HG02943 (cell line): ENCODE results near the gene BCAS1.
"Not testable (repeated sequence)": the region's sequence is repeated elsewhere in the genome, so short reads cannot be mapped to it uniquely, and the experiment has no call there.

Source experiments
- ATAC-seq: cut with Tn5 transposase; IDR thresholded peaks from one replicate; pipeline ENCODE4 v1.9.1; 2021; ENCODE audit warnings: mild to moderate bottlenecking, low read depth, moderate library complexity; ENCODE audit not compliant: unreplicated experiment

The BCAS1 gene

DNA sequence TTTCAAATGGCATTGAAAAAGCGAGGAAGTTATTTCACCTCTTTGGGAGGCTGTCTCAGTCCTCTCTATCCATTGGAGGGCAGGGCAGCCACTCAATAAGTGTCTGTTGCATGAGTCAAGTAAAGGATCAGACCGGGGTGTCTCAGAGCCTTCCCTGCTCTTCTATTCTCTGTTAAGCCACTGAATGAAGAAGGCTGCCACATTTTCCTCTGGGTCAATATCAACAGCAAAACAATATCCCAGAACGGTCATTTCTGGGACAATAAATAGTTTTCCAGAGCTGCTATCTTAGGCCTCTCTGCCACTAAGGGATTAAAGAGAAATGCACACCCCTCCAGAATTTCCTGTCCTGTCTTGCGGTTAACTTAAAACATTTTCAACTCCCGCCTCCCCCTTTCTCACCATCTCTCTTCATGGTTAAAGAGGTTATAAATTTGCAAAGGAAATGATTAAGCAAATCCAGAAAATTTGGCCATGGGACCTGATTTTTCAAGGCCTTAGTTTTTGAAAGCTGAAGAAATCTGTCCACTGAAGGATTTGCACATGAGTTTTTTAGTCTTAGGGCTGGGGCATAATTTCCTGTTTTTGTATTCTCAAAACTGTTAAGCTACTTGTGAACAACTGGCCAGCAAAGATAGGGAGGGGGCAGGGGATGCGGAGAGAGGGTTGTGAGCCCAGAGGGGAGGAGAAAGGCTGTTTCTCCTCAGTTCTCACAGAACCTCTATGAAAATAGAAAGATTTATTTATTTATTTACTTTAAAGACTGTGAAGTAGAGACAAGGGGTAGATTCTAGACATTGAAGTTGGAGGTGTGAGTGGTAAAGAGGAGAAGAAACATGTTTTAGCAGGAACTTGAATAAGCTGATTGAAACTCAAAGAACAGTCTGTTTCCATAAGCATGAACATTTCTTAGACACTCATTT is 135.7 kb downstream of the BCAS1 start:
- ATAC-seq, result no peak

DNA sequence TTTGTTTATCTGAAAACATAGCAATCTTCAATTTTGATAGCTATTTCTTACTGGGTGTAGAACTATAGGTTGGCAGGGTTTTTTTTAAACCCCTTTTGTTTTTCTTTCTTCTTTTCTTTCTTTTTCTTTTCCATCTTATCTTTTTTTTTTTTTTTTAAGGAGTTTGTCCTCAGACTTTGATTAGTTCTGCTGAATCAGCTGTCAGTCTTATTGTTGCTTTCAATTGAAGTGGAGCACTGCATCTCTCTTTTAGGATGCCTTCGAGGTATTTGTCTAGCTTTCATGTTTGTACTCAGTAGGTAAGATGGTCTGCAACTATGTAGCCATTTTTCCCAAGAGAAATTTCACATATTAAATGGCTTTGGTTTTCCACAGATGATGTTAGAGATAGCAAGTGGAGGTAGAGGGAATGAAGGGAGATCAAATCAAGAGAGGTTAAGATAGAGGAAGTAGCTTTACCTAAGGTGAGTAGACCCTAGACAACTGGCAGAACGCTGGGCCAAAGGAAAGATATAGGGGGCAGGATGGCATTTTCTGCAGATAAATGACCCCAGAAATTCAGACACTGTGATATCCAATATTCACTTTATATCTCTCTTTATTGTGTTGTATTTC is 137.1 kb downstream of the BCAS1 start:
- ATAC-seq, result no peak

DNA sequence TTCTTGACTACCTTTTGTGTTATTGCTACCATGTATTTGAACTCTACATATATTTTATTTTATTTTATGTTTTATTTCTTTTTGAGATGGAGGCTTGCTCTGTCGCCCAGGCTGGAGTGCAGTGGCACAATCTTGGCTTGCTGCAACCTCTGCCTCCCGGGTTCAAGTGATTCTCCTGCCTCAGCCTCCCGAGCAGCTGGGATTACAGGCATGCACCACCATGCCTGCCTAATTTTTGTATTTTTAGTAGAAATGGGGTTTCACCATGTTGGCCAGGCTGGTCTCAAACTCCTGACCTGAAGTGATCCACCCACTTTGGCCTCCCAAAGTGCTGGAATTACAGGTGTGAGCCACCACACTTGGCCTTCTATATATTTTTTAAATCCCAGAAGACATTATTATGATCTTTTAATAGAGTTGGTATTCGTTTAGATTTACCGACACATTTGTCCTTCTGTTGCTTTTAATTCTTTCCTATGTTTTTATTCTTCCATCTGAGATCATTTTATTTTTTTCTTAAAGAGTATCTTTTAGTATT is 137.7 kb downstream of the BCAS1 start:
- ATAC-seq, result not testable (repeated sequence)

DNA sequence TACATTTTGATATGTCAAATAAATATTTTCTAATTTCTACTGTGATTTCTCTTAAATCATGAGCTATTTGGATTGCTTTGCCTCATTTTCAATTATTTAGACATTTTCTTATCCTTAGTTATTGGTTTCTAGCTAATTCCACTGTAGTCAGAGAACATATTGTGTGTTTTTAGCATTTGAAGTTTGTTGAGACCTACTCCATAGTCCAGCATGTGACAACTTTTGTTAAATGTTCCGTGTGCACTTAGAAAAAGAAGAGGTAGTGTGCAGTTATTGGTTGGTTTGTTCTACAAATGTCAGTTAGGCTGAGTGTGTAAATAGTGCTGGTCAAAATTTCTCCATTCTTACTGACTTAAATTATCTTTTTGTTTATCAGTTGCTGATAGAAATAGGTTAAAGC is 138.8 kb downstream of the BCAS1 start:
- ATAC-seq, result no peak

DNA sequence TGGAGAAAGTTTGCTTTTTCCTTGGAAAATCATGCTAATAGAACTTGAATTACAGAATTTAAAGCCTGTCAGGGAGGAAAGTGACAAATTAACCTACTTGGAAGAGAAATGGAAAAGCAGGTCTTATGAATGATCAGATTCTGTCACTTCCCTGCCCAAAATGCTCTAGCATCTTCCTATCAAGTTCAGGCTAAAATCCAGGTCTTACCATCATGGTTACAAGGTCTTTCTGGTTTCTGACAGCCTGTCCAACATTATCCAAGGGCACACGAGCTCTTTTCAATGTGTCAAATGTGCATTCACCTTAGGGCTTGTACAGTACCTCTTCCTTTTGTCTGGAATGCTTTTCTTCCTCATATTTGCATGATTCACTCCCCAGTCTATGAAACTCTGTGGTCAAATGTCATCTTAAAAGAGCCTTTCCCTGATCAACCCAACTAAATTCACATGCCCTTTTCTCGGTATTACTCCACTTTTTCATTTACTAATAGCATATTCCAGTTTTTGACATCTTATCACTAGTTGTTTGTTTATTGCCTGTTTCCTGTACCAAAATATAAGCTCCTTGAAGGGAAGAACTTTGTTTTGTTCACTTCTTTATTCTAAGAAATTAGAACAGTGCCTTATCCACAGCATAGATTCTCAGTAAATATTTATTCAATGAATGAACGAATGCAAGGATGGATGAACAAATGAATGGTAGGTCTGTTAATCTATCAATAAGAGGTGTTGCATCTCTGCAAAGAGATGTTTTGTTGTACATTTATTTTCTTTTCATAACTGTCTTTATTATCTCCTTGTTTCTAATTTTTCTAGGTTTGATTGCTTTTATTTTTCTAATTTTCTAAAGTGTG is 139.5 kb downstream of the BCAS1 start:
- no peak for ATAC-seq

DNA sequence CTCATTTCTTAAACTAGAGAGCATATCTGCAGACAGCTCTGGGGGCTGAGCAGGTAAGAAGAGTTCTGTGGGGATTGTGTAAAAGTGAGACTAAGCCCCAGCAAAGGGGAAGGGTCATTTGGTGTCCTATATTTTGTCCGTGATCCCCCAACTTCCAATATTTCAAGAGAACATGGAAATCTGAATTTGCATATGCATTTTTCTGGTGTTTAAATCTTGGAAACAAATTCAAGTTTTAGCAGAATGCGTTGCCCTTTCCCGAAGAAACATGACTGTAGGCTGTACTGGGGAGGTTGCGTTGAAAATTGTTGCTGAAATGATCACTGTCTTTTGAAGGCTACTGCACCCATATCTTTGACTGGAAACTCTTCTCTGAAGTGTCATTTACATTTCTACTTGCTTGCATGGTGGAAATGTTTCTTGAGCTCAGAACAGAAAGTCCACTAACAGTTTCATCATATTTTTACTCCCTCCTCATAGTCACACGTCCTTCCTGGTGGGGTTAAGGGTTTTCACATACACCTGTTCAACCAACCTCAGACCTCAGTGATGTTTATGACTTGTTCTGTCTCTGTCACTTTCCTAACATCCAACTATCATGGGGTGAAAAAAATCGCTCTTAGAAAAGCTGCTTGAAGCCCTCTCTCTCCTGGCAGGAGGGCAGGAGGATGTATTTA is 140.3 kb downstream of the BCAS1 start:
- peak; percentile 48 for ATAC-seq

DNA sequence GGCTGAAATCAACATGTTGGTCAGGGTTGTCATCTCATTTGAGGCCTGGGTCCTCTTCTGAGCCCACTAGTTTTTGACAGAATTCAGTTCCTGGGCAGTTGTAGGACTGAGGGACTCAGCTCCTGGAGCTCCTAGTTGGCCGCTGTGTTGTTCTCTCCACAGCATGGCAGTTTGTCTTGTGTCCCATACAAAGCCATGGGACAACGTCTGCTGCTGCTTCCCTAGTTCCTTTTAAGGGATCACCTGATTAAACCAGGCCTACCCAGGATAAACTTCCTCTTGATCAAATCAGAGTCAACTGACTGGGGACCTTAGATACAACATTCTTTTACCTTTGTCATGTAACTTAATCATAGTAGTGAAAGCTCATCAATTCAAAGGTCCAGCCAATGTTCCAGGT is 141.0 kb downstream of the BCAS1 start:
- ATAC-seq, result no peak

DNA sequence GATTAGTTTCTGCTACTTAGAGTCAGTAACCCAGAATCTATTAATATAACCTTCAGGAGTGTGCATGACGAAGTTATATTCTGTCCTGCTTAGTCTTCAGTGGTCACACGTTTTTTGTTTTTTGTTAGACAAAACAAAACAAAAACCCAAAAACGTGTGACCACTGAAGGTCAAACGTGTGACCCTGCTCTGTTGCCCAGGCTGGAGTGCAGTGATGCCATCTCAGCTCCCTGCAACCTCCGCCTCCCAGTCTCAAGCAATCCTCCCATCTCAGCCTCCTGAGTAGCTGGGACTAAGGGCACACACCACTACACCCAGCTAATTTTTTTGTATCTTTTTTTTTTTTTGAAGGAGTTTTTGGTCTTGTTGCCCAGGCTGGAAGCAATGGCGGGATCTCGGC is 142.4 kb downstream of the BCAS1 start:
- ATAC-seq, result no peak

DNA sequence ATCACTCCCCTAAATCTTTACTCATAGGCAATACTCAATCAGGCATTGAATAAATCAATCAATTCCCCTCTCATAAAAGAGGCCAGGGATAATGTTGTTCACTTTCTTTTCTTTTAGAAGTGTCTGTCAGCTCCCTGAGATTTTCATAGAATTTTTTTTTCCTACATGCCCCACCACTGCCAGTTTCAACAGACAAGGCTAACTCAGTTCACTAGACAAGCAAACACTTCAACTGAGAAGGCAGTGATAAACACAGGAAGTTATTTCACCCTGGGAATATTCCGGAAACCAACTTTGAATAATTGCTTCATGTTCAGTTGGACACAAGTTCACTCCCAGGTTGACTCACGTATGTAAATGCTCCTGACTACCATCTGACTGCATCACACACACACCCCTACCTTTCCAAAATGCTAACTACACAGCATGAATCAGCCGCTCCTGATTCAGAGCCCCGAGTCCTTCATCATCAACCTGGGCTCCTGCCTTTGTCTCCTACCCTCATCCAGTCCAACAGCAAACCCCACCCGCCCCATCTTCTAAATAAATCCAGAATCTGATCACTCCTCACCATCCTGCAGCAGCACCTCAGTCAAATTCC is 143.9 kb downstream of the BCAS1 start:
- peak; percentile 61 for ATAC-seq

DNA sequence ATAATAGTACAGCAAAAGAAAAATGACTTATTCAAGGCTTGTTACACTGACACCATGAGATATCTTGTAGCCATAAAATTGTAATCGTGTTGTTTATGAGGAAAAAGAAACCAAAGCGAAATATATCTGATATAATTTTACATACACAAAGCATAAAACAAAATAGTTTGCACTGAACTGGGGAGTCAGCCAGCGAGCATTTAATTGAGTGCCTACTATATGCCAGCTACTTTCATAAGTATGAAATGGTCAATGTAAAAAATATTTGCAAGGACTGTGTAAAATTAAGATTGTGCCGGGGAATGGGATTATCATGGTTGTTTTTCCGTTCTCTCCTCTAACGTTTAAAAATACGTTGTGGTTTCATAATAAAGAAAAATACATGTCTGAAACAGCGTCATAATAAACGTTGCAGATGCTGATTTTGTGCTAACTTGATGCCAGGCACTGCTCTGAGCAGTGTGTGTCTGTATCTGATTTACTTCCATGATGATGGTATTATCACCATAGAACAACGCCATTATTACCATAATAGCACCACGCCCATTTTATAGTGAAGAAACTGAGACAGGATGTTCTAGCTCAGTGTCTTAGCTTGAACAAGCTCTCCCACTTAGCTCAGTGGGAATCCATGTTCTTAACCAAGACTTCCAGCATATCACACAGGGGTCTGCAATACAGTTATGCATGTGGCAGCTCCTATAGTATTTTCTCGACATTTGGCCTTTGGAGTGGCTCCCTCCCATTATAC is 144.6 kb downstream of the BCAS1 start:
- ATAC-seq, result no peak

DNA sequence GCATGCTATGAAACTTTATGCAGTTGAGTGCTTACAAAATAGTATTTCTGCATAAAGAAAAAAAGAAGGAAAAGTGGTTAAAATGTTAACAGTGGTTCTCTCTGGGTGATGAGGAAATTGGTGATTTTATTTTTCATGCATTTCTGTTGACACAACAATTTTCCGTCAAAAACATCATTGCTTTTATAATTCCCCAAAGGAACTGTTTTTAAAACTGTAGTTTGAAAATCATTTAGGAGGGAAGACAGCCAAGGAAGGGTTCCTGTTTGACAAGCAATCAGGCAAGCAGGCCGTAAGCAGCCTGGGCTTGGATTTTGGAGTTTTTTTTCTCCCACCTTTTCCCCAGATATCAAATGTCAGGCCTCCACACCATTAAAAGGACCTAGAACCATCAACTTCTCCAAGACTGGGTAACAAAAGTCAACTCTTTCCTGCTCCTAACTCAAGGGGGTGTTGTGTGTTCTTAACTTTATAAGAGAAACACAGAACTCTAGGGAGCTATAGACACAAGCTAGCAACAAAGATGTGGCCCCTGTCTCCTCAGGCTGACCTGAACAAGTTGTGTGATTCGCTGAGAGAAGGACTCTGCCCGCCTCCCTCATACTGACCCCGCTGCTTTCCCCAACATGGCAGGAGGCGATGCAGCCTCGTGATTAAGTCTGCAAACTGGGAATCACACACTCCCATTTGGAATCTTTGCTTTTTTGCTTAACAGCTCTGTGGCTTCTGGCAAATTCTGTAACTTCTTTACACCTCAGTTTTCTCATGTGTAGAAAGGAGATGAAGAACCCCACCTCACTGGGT is 146.6 kb downstream of the BCAS1 start:
- no peak for ATAC-seq

DNA sequence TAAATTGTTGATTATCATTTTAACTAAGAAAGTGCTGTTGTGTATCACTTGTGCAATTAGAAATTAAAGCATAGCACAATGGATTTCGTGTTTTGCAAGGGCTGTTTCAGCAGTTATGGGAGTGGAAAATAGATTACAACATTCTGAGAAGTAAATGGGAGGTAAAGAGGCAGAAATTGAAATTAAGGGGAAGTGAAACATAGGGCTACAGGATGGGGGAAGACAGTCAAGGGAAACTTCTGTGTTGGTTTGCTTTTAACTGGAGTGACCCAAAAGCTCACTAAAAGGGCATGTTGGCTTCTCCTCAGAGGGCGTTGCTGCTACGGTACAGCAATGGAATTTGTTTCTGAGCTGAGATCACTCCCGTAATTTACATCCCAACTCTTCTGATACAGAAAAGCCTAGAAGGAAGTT is 147.5 kb downstream of the BCAS1 start:
- peak; percentile 61 for ATAC-seq

DNA sequence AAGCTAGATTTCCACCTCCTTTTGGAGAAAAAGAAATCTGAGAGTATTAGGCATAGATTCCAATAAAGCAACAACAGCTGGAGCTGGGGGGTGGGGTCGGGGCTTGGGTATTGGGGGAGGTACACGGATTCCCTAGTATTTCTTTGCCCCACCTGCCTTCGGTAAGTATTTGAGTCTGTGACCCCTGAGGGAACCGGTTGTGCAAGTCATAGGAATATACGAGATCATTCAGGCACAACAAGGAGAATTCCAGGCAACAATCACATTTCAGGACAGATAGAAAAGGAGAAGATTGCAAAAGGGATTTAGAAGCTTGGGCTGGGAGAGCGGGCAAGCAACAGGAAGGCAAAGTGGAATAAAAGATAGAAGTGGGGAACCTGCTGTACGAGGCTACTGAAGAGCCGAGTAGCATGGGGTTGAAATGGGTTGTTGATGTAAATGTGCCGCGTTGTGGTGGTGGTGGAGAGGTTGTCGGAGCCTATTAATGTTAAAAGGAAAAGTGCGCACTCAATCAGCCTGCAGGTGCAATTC is 148.9 kb downstream of the BCAS1 start:
- no peak for ATAC-seq

DNA sequence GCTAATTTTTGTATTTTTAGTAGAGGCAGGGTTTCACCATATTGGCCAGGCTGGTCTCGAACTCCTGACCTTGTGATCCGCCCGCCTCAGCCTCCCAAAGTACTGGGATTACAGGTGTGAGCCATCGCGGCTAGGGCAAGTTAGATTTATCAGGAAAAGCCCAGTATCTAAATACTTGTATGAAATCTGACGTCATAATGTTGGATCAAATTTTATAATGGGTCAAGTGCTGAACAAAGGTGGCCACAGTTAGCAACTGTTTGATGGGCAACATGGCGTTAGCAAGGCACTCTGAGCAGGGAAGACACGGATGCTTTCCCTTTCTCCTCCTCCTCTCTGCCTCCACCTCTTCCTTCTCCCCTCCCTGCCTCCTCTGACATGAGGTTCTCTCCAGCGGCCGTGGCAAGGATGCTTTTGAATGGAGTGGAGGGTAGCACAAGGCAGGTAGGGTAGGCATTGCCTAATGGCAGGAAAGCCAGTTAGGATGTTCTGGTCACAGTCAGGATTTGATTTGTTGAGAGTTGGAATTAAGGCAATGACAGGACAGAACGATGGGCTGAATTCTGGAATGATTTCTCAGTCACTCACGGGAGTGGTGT is 149.6 kb downstream of the BCAS1 start:
- no peak for ATAC-seq

DNA sequence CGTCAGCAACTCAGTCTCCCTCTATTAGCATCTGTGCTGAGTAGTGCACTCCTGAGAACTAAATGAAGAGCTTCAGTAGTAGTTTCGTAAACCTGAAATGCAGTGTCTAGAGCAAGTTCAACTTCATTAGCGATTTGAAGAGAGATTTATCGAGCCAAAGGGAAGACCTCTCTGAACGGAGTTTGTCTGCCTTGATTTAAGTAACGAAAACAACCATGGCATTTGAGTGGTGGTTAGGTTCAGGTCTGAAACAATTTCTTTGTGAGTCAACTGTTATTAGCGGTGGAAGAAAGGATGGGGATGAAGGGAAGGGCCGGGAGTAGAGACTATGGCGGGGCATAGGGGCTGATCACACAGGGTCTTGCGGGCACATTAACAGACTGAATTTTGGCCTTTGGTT is 150.5 kb downstream of the BCAS1 start:
- no peak for ATAC-seq

DNA sequence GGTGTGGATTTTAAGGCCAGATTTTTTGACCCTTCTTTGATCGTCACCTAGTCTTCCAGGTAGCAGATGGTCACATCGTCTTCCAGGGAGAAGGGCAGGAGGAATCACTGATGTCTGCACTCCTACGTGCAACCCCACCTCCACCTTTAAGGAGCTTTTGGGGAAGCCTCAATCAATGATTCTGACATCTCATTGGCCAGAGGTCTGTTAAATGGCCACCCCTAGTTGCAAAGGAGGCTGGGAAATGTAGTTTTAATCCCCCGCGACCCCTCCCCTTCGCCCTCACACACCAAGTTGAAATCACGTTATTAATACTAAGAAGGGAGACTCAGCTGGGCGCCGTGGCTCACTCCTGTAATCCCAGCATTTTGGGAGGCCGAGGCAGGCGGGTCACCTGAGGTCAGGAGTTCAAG is 151.4 kb downstream of the BCAS1 start:
- ATAC-seq, result no peak

DNA sequence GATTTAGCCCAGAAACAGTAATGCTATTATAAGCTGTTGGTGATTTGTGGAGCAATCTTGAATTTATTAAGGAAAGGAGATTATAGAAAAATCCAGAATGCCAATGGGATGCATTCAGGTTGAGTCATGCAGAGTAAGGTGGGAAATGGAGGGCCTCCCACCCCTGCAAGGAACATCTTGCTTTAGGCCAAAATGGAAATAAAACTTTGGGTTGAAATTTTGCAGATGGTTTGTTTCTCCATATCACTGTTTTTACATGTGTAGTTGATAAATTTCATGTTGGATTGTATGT is 152.4 kb downstream of the BCAS1 start:
- no peak for ATAC-seq
